ENCODE results near the gene EHD1. TPM values are rescaled to one million over a fixed set of nuclear protein-coding genes. Genes with fewer than 3 reads are reported as not detected.

Gene EHD1
- total and polyA plus RNA-seq, 2 of the 4 experiments (the other 2 are of a cell fraction), result 107 to 209 TPM

GRCh38 chr11:64925536-64926436, 47.4 kb upstream of the EHD1 start:
- H2BK15ac ChIP-seq (ENCODE audit: low read depth, low read length), result no peak overlapping the region
- H2AK5ac ChIP-seq (ENCODE audit: low read depth, low read length), result no peak overlapping the region
- H3K27me3 ChIP-seq (ENCODE audit: control insufficient read depth, insufficient read depth, low read length), result no peaks in the 10 kb centered on the region
- peaks cover 7% of the 10 kb centered on the region for H3K4me1 ChIP-seq (ENCODE audit: control insufficient read depth, insufficient read depth, low read length)
- H4K8ac ChIP-seq (ENCODE audit: low read depth in 2 of 2, low read length in 2 of 2), result no peak overlapping the region
- ChIA-PET POLR2A (ENCODE audit: unreplicated experiment) (no interaction called here), CTCF (interaction anchor here (1.0 kb wide), 1 partner anchor 10 kb away, joined by 4 read pairs; the partner anchor contains the start of gene GPHA2)
- no peak overlapping the region for H3K4ac ChIP-seq (ENCODE audit: low read depth, low read length)
- H2AK9ac ChIP-seq (replicated peaks; ENCODE audit: low read depth, low read length, poor library complexity), result peak overlapping the region; percentile 96
- no peak overlapping the region for H3K27ac ChIP-seq (ENCODE audit: insufficient read depth, low read length)
- peaks cover 2% of the 10 kb centered on the region for H4K20me1 ChIP-seq (ENCODE audit: insufficient read depth, low read length)
- H3K4me2 ChIP-seq (ENCODE audit: low read depth, low read length), result peak overlapping the region; percentile 96
- no peak overlapping the region for H2BK5ac ChIP-seq (ENCODE audit: low read depth, low read length, poor library complexity, severe bottlenecking)
- no peaks in the 10 kb centered on the region for H3K9me3 ChIP-seq (ENCODE audit: control insufficient read depth, insufficient read depth, low read length)
- H3K36me3 ChIP-seq (ENCODE audit: control insufficient read depth, insufficient read depth, low read length), result peaks cover 28% of the 10 kb centered on the region
- no TSS peak for BruUV-seq (replicated peaks)
- intact Hi-C loops (cut with micrococcal nuclease), result loop anchor here (2.0 kb wide), 1 partner anchor 81 kb away; no protein-coding TSS in a partner anchor
- H3K14ac ChIP-seq (replicated peaks; ENCODE audit: low read depth, low read length), result peak overlapping the region; percentile 92
- H4K91ac ChIP-seq (ENCODE audit: insufficient read depth, low read depth, low read length), result 0 out of 2 replicates have a peak overlapping the region, but pooled peaks have one; percentile 21
- TF ChIP-seq CTCF (conservative IDR thresholded peaks at IDR 0.05; ENCODE audit: low read depth, low read length), result no peak
- TF ChIP-seq SMC3 (IDR thresholded peaks at IDR 0.05; ENCODE audit: low read depth, low read length), result no peak
- no peak for TF ChIP-seq CEBPB (IDR thresholded peaks at IDR 0.05; ENCODE audit: low read depth, low read length)
- no peak for TF ChIP-seq MAFK (IDR thresholded peaks at IDR 0.05; ENCODE audit: low read depth, low read length)
- no peak for TF ChIP-seq ELK1 (IDR thresholded peaks at IDR 0.05; ENCODE audit: borderline replicate concordance, low read depth, low read length)
- H3K9ac ChIP-seq (ENCODE audit: low read depth, low read length), result peak overlapping the region; percentile 81
- H3K4me3 ChIP-seq (ENCODE audit: insufficient read depth, low read depth, low read length), result peak overlapping the region; percentile 83
- peak overlapping the region; percentile 100 for H2AFZ ChIP-seq (replicated peaks; ENCODE audit: low read length, poor library complexity)
- dilution Hi-C loops (cut with HindIII; ENCODE audit: low sequenced_read_pairs, unreplicated experiment), result no loop called here
- no peak overlapping the region; the same call in 1 of the 2 replicates for H3K56ac ChIP-seq (ENCODE audit: extremely low read depth, insufficient read depth, low read length)
- H2BK20ac ChIP-seq (ENCODE audit: low read depth, low read length), result no peak overlapping the region
- peak overlapping the region; percentile 86; the same call in 1 of the 2 replicates for H3K23ac ChIP-seq (ENCODE audit: low read depth, low read length)
- H3K79me1 ChIP-seq (ENCODE audit: low read depth in 1 of 2, low read length in 2 of 2), result peaks cover 5 to 33% of the 10 kb centered on the region in 2 experiments; a peak in 3 of 4 replicates
- no peak overlapping the region for H2BK120ac ChIP-seq (ENCODE audit: low read depth, low read length)
- ATAC-seq (ENCODE audit: low read depth) (no peak), DNase-seq (no peak)
- no peak overlapping the region for H4K5ac ChIP-seq (ENCODE audit: low read depth, low read length)
- WGBS, 2 experiments (ENCODE audit: extremely low coverage in 2 of 2, insufficient read length in 1 of 2), result 67% methylated on average over 1 of the region's 24 CpGs; no CpG with 5 or more reads in 1 of the 2 experiments
- in situ Hi-C loops (cut with MboI; ENCODE audit: low sequenced_read_pairs), result no loop called here
- H3K9me1 ChIP-seq (ENCODE audit: insufficient read depth, low read length), result 0 out of 2 replicates have a peak, but pooled peaks cover 6% of the 10 kb centered on the region
- no peak overlapping the region for H3K18ac ChIP-seq (ENCODE audit: low read depth, low read length)

Measured in IMR-90 (cell line).